ENCODE results near the gene FAM216B.
A peak's percentile ranks its signal among the peaks of the same experiment; 100 is the strongest.
"Not testable (repeated sequence)": the region's sequence is repeated elsewhere in the genome, so short reads cannot be mapped to it uniquely, and the experiment has no call there.

FAM216B gene

GRCh38 chr13:42781352-42781751, at the start of gene FAM216B:
FAM216B (plus strand) TSS chr13:42781584; CDS start chr13:42784068, 2,484 bp downstream.
- DNase-seq = no peak

DNA sequence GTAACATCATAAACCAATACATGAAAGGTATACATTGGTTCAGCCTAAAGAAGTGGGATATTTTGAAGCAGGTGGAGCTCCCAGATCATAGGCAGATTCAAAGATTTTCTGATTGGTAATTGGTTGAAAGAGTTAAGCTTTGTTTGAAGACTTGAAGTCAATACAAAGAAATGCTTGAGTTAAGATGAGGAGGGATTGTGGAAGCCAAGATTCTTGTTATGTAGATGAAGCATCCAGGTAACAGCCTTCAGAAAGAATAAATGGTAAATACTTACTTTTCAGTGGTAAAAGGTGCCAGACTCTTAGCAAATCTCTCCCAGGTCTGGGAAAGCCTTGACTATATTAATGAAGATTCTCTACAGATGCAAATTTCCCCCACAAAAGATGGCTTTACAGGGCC, 49.3 kb upstream of the FAM216B start:
- DNase-seq = no peak

- DNase-seq = no peak
These were observed 48.3 kb upstream of the FAM216B start for GRCh38 chr13:42733046-42733445.

GRCh38 chr13:42735010-42735409, 46.4 kb upstream of the FAM216B start:
- DNase-seq = no peak

GRCh38 chr13:42740753-42741152, 40.6 kb upstream of the FAM216B start:
- no peak for DNase-seq

DNA sequence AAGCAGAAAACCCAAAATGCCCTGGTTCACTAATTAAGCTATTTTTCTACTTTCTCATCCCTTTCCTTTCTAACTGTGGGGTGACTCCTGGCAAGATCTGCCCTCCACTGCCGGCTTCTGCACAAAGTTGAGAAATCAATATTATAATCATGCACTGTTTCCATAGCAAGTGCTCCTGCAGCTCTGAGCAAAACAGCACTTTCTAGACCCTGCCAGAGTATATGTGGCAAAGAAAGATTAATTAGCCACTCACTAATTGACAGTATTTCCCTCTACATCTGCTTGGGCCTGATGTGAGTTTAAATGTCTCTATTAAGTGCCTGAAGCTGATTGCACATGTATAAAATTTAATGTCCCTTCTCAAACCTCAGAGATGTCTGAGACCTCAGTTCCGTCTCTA, 39.5 kb upstream of the FAM216B start:
- DNase-seq = no peak

- no peak for DNase-seq
These were observed 35.7 kb upstream of the FAM216B start for GRCh38 chr13:42745655-42746054.

DNA sequence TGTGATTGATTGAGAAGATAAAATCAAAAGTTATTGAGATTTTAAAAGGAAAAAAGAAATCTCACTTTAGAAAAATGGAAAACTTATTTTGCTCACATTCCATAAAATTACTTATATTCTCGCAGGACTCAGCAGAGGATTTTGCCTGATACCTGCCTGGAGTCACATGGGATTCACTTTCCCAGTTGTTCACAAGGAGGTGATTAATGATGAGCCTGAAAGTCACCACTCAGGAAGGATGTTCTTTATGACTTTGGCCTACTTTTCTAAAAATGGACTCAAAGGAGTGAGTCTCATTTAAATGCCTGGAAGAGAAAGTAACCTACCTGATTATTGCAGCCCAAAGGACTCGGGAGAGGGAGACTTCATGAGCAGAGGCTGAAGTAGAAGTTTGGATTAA, 34.5 kb upstream of the FAM216B start:
- DNase-seq = no peak

GRCh38 chr13:42747399-42747873, 33.9 kb upstream of the FAM216B start:
- DNase-seq = no peak

- DNase-seq = no peak
These were observed 30.6 kb upstream of the FAM216B start for GRCh38 chr13:42750794-42751193.

- no peak for DNase-seq
These were observed 29.7 kb upstream of the FAM216B start for GRCh38 chr13:42751693-42752092.

DNA sequence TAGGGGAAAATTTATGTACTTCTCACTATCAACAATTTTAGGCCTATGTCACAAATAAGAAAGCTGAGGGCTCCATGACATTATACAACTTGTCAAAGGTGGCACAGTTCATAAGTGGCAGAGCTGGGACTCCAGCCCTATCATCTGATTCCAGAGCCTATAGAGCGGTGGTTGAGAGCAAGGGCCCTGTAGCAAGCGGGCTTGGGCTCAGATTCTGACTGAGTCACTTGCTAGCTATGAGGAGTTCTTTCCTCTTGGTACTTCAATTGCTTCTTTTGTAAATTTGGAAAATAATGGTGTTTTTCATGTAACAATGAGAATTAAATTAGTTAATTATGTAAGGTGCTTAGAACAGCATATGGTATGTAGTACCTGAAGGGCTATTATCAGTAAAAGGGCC, 28.7 kb upstream of the FAM216B start:
- DNase-seq = no peak

DNA sequence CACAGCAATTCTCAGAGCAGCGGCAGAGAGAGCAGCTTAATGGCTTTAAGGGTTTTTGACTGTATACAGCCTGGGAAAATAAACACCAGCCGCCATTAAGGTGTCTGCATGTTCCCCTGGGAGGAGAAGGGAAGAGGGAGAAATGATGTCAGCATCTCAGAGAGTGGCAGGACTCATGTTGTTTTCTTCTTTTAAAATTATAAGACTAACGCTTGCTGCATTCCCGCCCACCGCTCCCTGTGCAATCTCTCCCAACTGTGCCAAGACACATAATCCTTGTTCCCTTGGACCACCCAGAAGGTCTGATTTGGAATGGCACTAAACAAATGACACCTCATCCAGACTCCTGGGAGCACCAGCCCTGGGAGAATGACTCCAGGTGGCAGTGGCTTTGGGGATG, 27.7 kb upstream of the FAM216B start:
- no peak for DNase-seq

DNA sequence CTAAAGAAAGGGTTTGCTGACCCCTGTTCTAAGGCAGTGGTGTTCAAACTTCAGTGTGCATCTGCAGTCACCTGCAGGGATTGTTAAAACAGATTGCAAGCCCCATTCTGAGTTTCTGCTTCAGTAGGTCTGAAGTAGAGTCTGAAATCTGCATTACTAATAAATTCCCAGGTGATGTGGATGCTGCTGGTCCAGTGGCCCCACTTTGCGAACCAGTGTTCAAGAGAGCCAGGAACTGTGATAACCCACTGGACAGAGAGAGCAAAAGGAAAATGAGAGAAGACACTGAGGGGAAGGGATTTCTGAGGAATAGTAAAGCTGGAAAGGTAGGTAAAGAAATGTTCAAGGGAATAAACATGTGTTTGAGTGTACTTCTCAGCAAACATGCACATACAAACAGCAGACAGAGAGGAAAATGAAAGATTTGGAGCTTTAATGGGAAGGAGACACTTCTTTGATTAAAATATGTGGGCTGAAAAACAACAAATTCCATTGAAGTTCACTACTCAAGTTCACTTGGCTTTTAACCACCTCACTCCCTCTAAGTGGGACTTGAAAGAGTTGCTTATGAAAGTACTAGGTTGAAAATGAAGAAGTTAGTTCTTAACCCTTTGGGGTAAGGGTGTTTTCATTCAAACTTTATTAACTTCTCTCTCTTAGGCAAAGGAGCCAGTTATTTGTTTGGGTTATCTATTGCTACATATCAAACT, 26.4 kb upstream of the FAM216B start:
- no peak for DNase-seq

DNA sequence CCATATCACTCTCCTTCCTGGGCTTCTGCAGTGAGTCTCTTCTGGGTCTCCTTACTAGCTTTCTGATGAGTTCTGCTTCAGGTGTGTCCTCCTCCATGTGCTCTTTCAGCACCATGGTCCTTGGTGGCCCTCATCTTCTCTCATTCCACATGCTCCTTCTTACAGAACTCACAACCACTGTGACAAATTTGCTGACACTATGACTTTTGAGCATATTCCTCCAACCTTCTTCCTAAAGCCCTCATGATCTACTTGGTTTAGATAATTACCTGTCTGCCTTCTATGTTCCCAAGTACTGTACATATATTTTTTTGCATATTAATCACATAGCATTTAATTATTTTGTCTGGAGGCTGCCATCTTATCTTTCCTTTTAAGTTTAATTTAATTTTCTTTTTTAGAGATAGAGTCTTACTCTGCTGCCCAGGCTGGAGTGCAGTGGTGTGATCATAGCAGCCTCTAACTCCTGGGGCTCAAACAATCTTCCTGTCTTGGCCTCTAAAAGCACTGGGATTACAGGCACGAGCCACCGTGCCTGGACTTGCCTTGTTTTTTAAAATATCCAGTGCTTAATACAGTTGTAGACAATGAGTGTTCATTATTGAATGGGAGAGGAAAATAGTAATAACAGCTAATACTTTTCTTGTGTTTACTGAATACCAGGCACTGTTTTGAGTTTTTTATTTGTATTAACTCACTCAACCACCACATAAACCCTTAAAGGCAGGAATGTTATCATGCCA, 23.5 kb upstream of the FAM216B start:
- DNase-seq = no peak

- no peak for DNase-seq
These were observed 22.9 kb upstream of the FAM216B start for GRCh38 chr13:42758515-42758914.

- no peak for DNase-seq
These were observed 20.4 kb upstream of the FAM216B start for GRCh38 chr13:42760951-42761350.

GRCh38 chr13:42762251-42762650, 19.1 kb upstream of the FAM216B start:
- no peak for DNase-seq

GRCh38 chr13:42762917-42763316, 18.5 kb upstream of the FAM216B start:
- no peak for DNase-seq

GRCh38 chr13:42766016-42766415, 15.4 kb upstream of the FAM216B start:
- DNase-seq = no peak

DNA sequence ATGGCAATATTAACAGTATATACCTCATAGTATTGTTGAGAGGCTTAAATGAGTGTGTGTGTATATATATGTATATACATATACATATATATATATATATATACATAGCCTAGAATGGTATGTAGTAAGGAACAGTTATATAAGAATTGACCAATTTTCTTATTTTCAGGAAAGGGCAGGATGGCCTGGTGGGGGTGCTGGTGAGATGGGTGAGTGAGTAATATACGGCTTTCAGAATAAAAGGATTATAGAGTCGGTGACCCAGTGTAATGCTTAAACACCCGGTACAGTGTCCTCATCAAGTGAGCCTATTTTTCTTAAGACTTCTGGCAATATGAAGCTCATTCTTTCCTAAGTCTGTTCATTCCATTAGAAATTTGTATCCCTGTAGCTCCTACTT, 11.7 kb upstream of the FAM216B start:
- DNase-seq = no peak

DNA sequence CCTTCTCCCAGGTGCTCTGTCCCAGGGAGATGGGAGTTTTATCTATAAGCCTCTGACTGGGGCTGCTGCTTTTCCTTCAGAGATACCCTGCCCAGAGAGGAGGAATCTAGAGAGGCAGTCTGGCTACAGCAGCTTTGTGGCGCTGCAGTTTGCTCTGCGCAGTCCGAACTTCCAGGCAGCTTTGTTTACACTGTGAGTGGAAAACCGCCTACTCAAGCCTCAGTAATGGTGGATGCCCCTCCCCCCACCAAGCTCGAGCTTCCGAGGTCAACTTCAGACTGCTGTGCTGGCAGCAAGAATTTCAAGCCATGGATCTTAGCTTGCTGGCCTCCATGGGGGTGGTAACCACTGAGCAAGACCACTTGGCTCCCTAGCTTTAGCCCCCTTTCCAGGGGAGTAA, 4.8 kb upstream of the FAM216B start:
- DNase-seq = not testable (repeated sequence)

DNA sequence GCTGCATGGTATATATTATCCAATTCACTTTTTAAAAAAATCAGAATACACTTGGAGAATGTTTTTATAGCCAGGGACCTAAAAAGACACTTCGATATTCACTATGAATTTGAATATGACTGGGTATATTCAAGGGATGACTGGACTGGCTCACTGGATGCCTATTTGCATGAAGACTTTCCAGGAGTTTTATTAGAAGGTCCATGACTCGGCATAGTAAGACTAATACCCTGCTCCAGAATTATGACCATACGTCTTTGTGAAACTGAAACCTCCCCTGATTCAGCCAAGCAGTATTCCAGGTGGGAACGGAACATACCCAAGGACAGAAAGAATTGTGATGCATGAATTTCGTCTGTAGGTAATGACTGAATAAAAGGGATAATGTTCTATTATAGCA, 3.9 kb upstream of the FAM216B start:
- no peak for DNase-seq

- peak; percentile 2 for DNase-seq
These were observed 1.3 kb upstream of the FAM216B start for GRCh38 chr13:42780044-42780443.

GRCh38 chr13:42786715-42787114, 5.3 kb downstream of the FAM216B start:
- no peak for DNase-seq

Data from NCI-H1694 (cell line).